ENCODE results near the gene DCHS1. TPM values are rescaled to one million over a fixed set of nuclear protein-coding genes. Genes with fewer than 3 reads are reported as not detected.

Gene DCHS1
- total and polyA plus RNA-seq, 10 of the 15 experiments (the other 5 are each of a cell fraction or from before 2014, with no cell fraction given) = 0.02 to 0.64 (median 0.18) TPM; not detected in 1

DNA sequence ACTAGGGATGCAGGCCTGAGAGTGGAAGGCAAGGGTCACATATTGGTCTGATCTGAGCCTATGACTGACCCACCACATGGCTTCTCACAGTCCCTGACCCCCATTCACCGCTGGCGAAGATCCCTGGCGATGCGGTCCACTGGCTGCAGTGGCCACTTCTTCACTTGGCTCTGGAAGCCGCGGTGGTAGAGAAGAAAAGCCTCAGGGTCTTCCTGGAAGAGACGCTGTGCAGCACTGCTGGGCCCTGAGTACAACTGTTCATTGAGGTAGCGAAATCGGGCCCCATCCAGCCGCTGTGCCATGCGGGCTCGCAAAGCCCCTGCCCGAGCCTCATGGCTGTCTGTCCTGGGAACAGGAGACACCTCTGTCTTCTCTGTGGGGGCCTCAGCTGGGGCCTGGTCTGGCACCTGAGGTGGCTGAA, 54.6 kb downstream of the DCHS1 start (continued):
- TF ChIP-seq, protein P1, sequence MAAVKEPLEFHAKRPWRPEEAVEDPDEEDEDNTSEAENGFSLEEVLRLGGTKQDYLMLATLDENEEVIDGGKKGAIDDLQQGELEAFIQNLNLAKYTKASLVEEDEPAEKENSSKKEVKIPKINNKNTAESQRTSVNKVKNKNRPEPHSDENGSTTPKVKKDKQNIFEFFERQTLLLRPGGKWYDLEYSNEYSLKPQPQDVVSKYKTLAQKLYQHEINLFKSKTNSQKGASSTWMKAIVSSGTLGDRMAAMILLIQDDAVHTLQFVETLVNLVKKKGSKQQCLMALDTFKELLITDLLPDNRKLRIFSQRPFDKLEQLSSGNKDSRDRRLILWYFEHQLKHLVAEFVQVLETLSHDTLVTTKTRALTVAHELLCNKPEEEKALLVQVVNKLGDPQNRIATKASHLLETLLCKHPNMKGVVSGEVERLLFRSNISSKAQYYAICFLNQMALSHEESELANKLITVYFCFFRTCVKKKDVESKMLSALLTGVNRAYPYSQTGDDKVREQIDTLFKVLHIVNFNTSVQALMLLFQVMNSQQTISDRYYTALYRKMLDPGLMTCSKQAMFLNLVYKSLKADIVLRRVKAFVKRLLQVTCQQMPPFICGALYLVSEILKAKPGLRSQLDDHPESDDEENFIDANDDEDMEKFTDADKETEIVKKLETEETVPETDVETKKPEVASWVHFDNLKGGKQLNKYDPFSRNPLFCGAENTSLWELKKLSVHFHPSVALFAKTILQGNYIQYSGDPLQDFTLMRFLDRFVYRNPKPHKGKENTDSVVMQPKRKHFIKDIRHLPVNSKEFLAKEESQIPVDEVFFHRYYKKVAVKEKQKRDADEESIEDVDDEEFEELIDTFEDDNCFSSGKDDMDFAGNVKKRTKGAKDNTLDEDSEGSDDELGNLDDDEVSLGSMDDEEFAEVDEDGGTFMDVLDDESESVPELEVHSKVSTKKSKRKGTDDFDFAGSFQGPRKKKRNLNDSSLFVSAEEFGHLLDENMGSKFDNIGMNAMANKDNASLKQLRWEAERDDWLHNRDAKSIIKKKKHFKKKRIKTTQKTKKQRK (IDR thresholded peaks at IDR 0.05; ENCODE audit: low read depth, low read length) = no peak
- no peak for TF ChIP-seq FOXM1 (IDR thresholded peaks at IDR 0.05; ENCODE audit: low read depth, low read length)
- TF ChIP-seq, protein P2, sequence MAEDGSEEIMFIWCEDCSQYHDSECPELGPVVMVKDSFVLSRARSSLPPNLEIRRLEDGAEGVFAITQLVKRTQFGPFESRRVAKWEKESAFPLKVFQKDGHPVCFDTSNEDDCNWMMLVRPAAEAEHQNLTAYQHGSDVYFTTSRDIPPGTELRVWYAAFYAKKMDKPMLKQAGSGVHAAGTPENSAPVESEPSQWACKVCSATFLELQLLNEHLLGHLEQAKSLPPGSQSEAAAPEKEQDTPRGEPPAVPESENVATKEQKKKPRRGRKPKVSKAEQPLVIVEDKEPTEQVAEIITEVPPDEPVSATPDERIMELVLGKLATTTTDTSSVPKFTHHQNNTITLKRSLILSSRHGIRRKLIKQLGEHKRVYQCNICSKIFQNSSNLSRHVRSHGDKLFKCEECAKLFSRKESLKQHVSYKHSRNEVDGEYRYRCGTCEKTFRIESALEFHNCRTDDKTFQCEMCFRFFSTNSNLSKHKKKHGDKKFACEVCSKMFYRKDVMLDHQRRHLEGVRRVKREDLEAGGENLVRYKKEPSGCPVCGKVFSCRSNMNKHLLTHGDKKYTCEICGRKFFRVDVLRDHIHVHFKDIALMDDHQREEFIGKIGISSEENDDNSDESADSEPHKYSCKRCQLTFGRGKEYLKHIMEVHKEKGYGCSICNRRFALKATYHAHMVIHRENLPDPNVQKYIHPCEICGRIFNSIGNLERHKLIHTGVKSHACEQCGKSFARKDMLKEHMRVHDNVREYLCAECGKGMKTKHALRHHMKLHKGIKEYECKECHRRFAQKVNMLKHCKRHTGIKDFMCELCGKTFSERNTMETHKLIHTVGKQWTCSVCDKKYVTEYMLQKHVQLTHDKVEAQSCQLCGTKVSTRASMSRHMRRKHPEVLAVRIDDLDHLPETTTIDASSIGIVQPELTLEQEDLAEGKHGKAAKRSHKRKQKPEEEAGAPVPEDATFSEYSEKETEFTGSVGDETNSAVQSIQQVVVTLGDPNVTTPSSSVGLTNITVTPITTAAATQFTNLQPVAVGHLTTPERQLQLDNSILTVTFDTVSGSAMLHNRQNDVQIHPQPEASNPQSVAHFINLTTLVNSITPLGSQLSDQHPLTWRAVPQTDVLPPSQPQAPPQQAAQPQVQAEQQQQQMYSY (CRISPR knock-in tag; IDR thresholded peaks at IDR 0.05) = no peak

DNA sequence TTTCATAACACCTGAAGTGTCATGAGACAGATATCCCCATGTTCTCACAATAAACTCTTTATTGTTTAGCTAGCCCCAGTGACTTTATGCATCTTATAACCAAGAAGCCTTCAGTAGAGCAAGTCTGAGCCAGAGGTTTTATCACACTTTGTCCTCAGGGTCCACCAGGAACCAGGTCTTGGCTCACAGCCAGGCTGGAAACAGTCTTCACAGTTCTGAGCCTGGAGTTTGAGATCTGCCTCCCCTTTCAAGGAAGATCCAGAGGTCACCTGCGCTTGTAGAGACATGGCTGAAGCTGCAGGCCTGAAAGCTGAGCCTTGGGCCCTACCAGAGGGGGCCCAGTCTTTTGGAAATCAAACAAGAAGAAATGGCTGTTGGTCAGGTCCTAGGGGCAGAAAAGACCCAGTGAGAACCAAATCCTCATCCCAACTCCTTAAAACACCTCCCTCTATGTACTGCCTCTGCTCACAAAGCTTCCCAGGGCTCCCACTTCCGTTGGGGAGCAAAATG, 55.7 kb downstream of the DCHS1 start:
- Histone ChIP-seq H2AFZ (ENCODE audit: control insufficient read depth, low read depth, low read length) (no peak overlapping the region), H3K9me3 (replicated peaks; ENCODE audit: control insufficient read depth, insufficient read depth, low read length) (no peaks in the 10 kb centered on the region), H3K9ac (ENCODE audit: control insufficient read depth, insufficient read depth, low read length) (no peak overlapping the region), H3K36me3 (ENCODE audit: control insufficient read depth in 2 of 2, insufficient read depth in 2 of 2, low read length in 1 of 2) (peaks cover 14 to 18% of the 10 kb centered on the region in 2 experiments), H3K4me2 (ENCODE audit: control insufficient read depth, insufficient read depth) (no peak overlapping the region; the same call in none of the 2 replicates), H3K4me3 (no peak overlapping the region), H3K79me2 (ENCODE audit: control insufficient read depth, insufficient read depth, low read length) (peaks cover 52% of the 10 kb centered on the region), H3K4me1 (ENCODE audit: control insufficient read depth, insufficient read depth, low read length) (peaks cover 3% of the 10 kb centered on the region; the same call in 1 of the 2 replicates), H3K27me3 (replicated peaks in 1 of 2; ENCODE audit: control insufficient read depth in 2 of 2, insufficient read depth in 2 of 2, low read length in 1 of 2) (no peaks in the 10 kb centered on the region), H3K27ac (ENCODE audit: control insufficient read depth, insufficient read depth) (no peak overlapping the region), H4K20me1 (ENCODE audit: control insufficient read depth, insufficient read depth) (no peaks in the 10 kb centered on the region)
- SMC1A ChIA-PET (ENCODE audit: uncharacterized antibody, unreplicated experiment) = interaction anchor here (1.1 to 1.6 kb wide), 3 partner anchors 10 to 82 kb away, joined by 3 to 6 read pairs (median 3); partner anchors contain the start of gene TAF10
- ATAC-seq (no peak), DNase-seq (ENCODE audit: low read depth, low spot score) (no peak), FAIRE-seq (no peak)
- in situ Hi-C loops (cut with MboI) (no loop called here), intact Hi-C loops (cut with micrococcal nuclease; ENCODE audit: unreplicated experiment) (loop anchor here (10.0 kb wide), 1 partner anchor 215 kb away; no protein-coding TSS in a partner anchor)
- POLR2A ChIA-PET = interaction anchor here (1.5 kb wide), 1 partner anchor 18 kb away, joined by 3 read pairs; no protein-coding TSS in a partner anchor
- BruUV-seq (replicated peaks) = no TSS peak
- CTCF ChIA-PET = interaction anchor here (1.3 kb wide), 1 partner anchor 83 kb away, joined by 7 read pairs; the partner anchor contains the start of gene MRPL17
- 64% methylated on average over 2 of the region's 2 CpGs for WGBS (ENCODE audit: insufficient coverage, insufficient replicate concordance, low lambda C conversion rate, missing lambda C conversion rate)
- RAD21 ChIA-PET (ENCODE audit: unreplicated experiment) = interaction anchor here (0.9 kb wide), 1 partner anchor 31 kb away, joined by 3 read pairs; no protein-coding TSS in a partner anchor
- TF ChIP-seq FOXM1 (IDR thresholded peaks at IDR 0.05; ENCODE audit: low read depth, low read length) = no peak
- no peak for TF ChIP-seq ESRRA (IDR thresholded peaks at IDR 0.05; ENCODE audit: low read length)
- no peak for TF ChIP-seq TBL1XR1 (IDR thresholded peaks at IDR 0.05; ENCODE audit: low read depth, low read length)
- TF ChIP-seq CEBPB (IDR thresholded peaks at IDR 0.05; ENCODE audit: borderline replicate concordance in 1 of 2, low read depth in 2 of 2, low read length in 2 of 2) = no peak
- no peak for TF ChIP-seq CBFB (IDR thresholded peaks at IDR 0.05; ENCODE audit: low read depth)
- TF ChIP-seq SREBF1 (IDR thresholded peaks at IDR 0.05; ENCODE audit: low read length) = no peak
- TF ChIP-seq SIX5 (IDR thresholded peaks at IDR 0.05; ENCODE audit: low read depth, low read length, severe bottlenecking) = no peak
- TF ChIP-seq LARP7 (IDR thresholded peaks at IDR 0.05) = no peak
- TF ChIP-seq MXI1 (IDR thresholded peaks at IDR 0.05; ENCODE audit: low read depth, low read length) = no peak
- TF ChIP-seq, protein P1 (IDR thresholded peaks at IDR 0.05; ENCODE audit: low read depth, low read length) = no peak

All from GM12878 (cell line).